Fibroblast of the aortic adventitia (primary cell): ENCODE data around the gene HMOX1. TPM values are rescaled to one million over a fixed set of nuclear protein-coding genes. Genes with fewer than 3 reads are reported as not detected.

Experiments used
- DNase-seq: peaks from one replicate; pipeline ENCODE4 v3.0.0-alpha.2; 2010; ENCODE audit warnings: low read depth
- H3K4me3 ChIP-seq: 2 replicates; pipeline ENCODE4 v1.5.1; 2011; ENCODE audit warnings: low read depth, mild to moderate bottlenecking, control low read depth, low read length, moderate library complexity
- total RNA-seq: library from RNA; depleted of rRNA; stranded (reverse); fragments of >200 nt; gene quantifications from 2 replicates; pipeline ENCODE4 v1.2.3, GENCODE V29; 2012; ENCODE audit warnings: low replicate concordance
- TF ChIP-seq, protein P1 (sequence below): IDR thresholded peaks from 2 replicates; pipeline ENCODE4 v1.5.1; 2011; ENCODE audit warnings: mild to moderate bottlenecking, low read length, control low read depth, inconsistent platforms; ENCODE audit not compliant: insufficient read depth

Gene HMOX1
- total RNA-seq, 1 donor, result 59.2 TPM

- TF ChIP-seq, protein P1, sequence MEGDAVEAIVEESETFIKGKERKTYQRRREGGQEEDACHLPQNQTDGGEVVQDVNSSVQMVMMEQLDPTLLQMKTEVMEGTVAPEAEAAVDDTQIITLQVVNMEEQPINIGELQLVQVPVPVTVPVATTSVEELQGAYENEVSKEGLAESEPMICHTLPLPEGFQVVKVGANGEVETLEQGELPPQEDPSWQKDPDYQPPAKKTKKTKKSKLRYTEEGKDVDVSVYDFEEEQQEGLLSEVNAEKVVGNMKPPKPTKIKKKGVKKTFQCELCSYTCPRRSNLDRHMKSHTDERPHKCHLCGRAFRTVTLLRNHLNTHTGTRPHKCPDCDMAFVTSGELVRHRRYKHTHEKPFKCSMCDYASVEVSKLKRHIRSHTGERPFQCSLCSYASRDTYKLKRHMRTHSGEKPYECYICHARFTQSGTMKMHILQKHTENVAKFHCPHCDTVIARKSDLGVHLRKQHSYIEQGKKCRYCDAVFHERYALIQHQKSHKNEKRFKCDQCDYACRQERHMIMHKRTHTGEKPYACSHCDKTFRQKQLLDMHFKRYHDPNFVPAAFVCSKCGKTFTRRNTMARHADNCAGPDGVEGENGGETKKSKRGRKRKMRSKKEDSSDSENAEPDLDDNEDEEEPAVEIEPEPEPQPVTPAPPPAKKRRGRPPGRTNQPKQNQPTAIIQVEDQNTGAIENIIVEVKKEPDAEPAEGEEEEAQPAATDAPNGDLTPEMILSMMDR, result peak; percentile 83
These were observed 30.1 kb upstream of the HMOX1 start for GRCh38 chr22:35350539-35351503.

DNA sequence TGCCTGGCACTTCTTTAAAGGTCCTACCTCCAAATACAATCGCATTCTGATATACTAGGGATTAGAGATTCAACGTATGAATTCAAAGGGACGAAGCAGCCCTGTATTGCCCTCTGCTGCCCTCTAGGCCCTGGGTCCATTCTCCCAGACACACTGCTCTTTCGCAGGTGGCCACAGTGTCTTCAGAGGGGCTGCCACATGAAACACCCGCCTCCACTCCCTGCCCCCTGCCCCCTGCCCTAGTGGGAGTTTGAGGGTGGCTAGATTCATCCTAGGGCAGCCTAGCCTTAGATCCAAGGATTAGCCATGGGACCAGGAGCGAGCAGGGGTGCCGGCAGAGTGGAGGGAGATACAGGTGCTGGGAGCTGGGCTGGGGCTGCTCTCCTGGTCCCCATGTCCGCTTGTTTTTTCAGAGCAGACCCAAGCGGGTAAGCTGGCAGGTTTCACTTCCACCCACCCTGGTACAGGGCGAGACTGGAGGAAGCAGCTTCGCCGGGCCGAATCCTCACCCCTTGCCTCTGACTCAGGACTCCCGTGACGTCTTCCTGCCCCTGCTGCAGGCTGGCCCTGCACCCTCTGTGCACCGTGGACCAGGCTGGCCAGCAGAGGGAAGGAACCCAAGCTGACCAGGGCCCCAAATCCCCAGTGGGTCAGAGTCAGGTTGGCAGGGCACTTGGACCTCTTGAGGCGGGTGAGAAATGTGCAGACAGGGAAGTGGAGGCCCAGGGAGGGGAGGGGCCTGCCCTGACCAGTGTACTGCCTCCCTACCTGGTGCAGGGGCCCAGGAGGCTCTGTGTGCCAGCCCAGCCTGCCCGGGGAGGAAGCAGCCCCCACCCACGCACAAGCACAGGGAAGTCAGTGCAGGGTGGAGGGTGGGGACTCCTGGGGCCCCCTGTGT is 28.4 kb upstream of the HMOX1 start:
- H3K4me3 ChIP-seq, result no peak overlapping the region
- DNase-seq, result no peak
- TF ChIP-seq, protein P1, result no peak

More at GRCh38 chr22:35350539-35351503, 30.1 kb upstream of the HMOX1 start:
- peak; percentile 93 for DNase-seq
- H3K4me3 ChIP-seq, result peak overlapping the region; percentile 69

DNA sequence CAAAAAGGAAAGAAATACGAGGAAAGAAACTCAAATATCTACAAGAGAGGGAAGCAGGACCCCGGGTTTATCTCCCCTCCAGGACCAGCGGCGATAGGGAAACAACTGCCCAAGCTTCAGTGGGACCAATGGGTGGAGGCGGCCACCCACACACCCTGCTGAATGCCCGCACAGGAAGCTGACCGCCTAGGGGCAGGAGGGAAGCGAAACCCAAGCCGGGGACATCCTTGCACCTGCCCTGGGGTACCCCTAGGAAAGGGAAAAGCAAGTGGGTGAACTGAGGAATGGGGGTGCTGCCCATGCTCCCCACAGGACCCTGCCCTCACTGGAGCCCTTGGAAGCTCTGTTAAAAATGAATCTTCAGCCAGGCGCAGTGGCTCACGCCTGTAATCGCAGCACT is 27.6 kb upstream of the HMOX1 start:
- TF ChIP-seq, protein P1, result no peak
- DNase-seq, result no peak
- H3K4me3 ChIP-seq, result no peak overlapping the region

- TF ChIP-seq, protein P1, result no peak
- no peak for DNase-seq
- H3K4me3 ChIP-seq, result no peak overlapping the region
These were observed 26.8 kb upstream of the HMOX1 start for GRCh38 chr22:35354068-35354467.

- no peak for DNase-seq
- TF ChIP-seq, protein P1, result no peak
These were observed 22.8 kb upstream of the HMOX1 start for GRCh38 chr22:35357883-35358621.

More at GRCh38 chr22:35357883-35358621, 22.8 kb upstream of the HMOX1 start:
- H3K4me3 ChIP-seq, result no peak overlapping the region
